ENCODE data around the gene ARL1.

ARL1 gene

Small RNAs within 50 kb of the gene (small RNA-seq; reads per million reads assigned to genes)
- 0 reads per million in 2 experiments for gene RF00019
- gene RNU6-1068P = 0 reads per million in 2 experiments
- gene RPS27P23 = 0 reads per million in 2 experiments
